ENCODE measurements around the gene PCDHGA2.

DNA sequence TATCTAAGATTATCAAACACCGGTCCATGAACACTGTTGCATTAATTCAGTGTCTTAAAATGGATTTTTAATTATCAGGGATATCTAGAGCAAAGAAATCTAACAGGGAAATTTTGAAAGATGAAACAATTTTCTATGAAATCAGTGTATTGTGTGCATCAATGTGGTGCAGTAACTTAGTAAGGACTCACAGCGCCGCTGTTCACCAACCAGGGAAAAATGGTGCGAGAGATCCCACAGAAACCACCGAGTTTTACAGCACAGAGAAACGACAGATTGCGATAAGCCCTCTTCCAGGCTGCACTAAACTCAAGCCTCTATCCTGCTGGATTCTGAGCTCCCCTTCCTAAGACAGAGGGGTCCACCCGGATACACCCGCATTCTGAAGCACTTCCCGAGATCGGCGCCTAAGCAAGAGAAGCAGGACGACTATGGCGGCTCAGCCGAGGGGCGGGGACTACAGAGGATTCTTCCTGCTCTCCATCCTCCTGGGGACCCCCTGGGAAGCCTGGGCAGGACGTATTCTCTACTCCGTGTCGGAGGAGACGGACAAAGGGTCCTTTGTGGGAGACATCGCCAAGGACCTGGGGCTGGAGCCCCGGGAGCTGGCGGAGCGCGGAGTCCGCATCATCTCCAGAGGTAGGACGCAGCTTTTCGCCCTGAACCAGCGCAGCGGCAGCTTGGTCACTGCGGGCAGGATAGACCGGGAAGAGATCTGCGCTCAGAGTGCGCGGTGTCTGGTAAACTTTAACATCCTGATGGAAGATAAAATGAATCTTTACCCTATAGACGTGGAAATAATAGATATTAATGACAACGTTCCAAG, 44.1 kb downstream of the PCDHGA2 start, which contains the start of gene PCDHGA7:
- TF ChIP-seq CTCF (IDR thresholded peaks at IDR 0.05) (peak in 1 of 4 experiments; percentile 8), POLR2AphosphoS5 (IDR thresholded peaks at IDR 0.05) (no peak)

Data from prostate gland (tissue), 2 donors.